GM12878 (cell line): ENCODE results near the gene SEMG1.

Experiments used
- CREM ChIP-seq: IDR thresholded peaks from 2 replicates; pipeline ENCODE4 v1.6.1; 2014; ENCODE audit warnings: antibody characterized with exemption, low read depth
- CTCF ChIP-seq, 3 experiments: IDR thresholded peaks in 2 of 3; conservative IDR thresholded peaks in 1 of 3; 2 replicates each; pipeline ENCODE4 v1.5.1; 2011; ENCODE audit warnings: low read depth in 3 of 3, low read length in 3 of 3, mild to moderate bottlenecking in 3 of 3, control low read depth in 2 of 3, moderate library complexity in 2 of 3, inconsistent platforms in 1 of 3, mixed read lengths in 1 of 3; ENCODE audit not compliant: control insufficient read depth in 2 of 3, insufficient read depth in 1 of 3; ENCODE audit errors: extremely low read depth in 1 of 3
- FOXK2 ChIP-seq: fragments of 450-650 bp; IDR thresholded peaks from 2 replicates; pipeline ENCODE4 v1.6.1; 2017; ENCODE audit warnings: mild to moderate bottlenecking, moderate library complexity
- HDAC2 ChIP-seq: fragments of 200-600 bp; sonication (generic); IDR thresholded peaks from 2 replicates; pipeline ENCODE4 v1.6.1; 2017
- MYC ChIP-seq: IDR thresholded peaks from 2 replicates; pipeline ENCODE4 v1.6.1; 2011; ENCODE audit warnings: mild to moderate bottlenecking, low read length, moderate library complexity, inconsistent platforms; ENCODE audit not compliant: insufficient read depth, insufficient replicate concordance, insufficient read length, severe bottlenecking
- NRF1 ChIP-seq: conservative IDR thresholded peaks from 2 replicates; pipeline ENCODE4 v1.6.1; 2011; ENCODE audit warnings: mild to moderate bottlenecking, low read depth, low read length, improper control_type of control experiment
- POLR2A ChIP-seq: IDR thresholded peaks from 2 replicates; pipeline ENCODE4 v1.6.1; 2011; ENCODE audit warnings: low read depth, mild to moderate bottlenecking, low read length
- SMAD5 ChIP-seq: IDR thresholded peaks from 2 replicates; pipeline ENCODE4 v1.6.1; 2016; ENCODE audit warnings: antibody characterized with exemption, low read depth
- USF2 ChIP-seq: IDR thresholded peaks from 2 replicates; pipeline ENCODE4 v1.6.1; 2011; ENCODE audit warnings: low read depth, low read length, improper control_type of control experiment, borderline replicate concordance
- YBX1 ChIP-seq: fragments of 450-650 bp; IDR thresholded peaks from 2 replicates; pipeline ENCODE4 v1.6.1; 2016; ENCODE audit warnings: antibody characterized with exemption
- ZNF24 ChIP-seq: fragments of 450-650 bp; IDR thresholded peaks from 2 replicates; pipeline ENCODE4 v1.6.1; 2017; ENCODE audit warnings: antibody characterized with exemption, mild to moderate bottlenecking
- ZNF592 ChIP-seq: fragments of 450-650 bp; IDR thresholded peaks from 2 replicates; pipeline ENCODE4 v1.6.1; 2017; ENCODE audit warnings: mild to moderate bottlenecking, moderate library complexity

- TF ChIP-seq ZNF592 (no peak), YBX1 (no peak), SMAD5 (no peak), POLR2A (no peak), CTCF (IDR thresholded peaks at IDR 0.05 in 2 of 3, conservative IDR thresholded peaks at IDR 0.05 in 1 of 3; ENCODE audit: control insufficient read depth in 2 of 3, extremely low read depth in 1 of 3, insufficient read depth in 1 of 3, low read depth in 3 of 3, low read length in 3 of 3) (no peak), MYC (no peak), HDAC2 (no peak), USF2 (no peak), NRF1 (no peak), ZNF24 (no peak), FOXK2 (no peak), CREM (no peak)
These were observed 11.3 kb downstream of the SEMG1 start for GRCh38 chr20:45218124-45218523.
